ENCODE results near the gene SPATS2L. TPM values are rescaled to one million over a fixed set of nuclear protein-coding genes. Genes with fewer than 3 reads are reported as not detected.

The SPATS2L gene
- total RNA-seq, 3 donors from 2014 or later = 61.3 to 67.5 (median 64.5) TPM

GRCh38 chr2:200362202-200362917, 55.9 kb downstream of the SPATS2L start:
- DNase-seq (ENCODE audit: low spot score in 2 of 2) = no peak
- no peaks in the 10 kb centered on the region for H3K4me1 ChIP-seq
- H3K4me3 ChIP-seq = no peak overlapping the region
- H3K27me3 ChIP-seq = no peaks in the 10 kb centered on the region
- no peaks in the 10 kb centered on the region for H3K9me3 ChIP-seq
- intact Hi-C loops (cut with DNase I; ENCODE audit: low total_unique reads) = no loop called here
- H3K36me3 ChIP-seq = no peaks in the 10 kb centered on the region
- no peak overlapping the region for H3K27ac ChIP-seq
- no peak for TF ChIP-seq POLR2AphosphoS5 (IDR thresholded peaks at IDR 0.05)
- no peak for TF ChIP-seq POLR2A (IDR thresholded peaks at IDR 0.05)
- no peak for TF ChIP-seq CTCF (IDR thresholded peaks at IDR 0.05)

DNA sequence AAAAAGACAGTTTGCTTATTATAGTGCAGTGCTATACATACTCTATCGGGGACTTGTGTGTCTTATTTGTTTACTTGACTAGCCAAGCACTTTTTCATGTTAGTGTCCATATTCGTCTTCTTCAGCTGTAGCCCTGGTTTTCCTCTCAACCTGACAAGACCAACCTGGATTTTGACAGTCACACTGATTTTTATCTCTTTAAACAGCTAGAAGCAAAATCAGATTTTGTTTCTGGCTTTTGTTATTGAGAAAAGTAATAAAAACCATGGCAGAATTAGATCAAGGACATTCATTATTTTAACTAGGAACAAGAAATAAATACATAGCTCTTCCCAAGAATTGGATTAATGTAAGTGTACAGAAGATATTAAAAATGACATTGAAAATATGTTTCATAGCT, 56.8 kb downstream of the SPATS2L start:
- Histone ChIP-seq H3K4me3 (no peak overlapping the region), H3K27ac (no peak overlapping the region), H3K27me3 (no peaks in the 10 kb centered on the region), H3K36me3 (no peaks in the 10 kb centered on the region), H3K9me3 (no peaks in the 10 kb centered on the region), H3K4me1 (no peaks in the 10 kb centered on the region)
- TF ChIP-seq POLR2AphosphoS5 (IDR thresholded peaks at IDR 0.05) = no peak
- TF ChIP-seq POLR2A (IDR thresholded peaks at IDR 0.05) = no peak
- TF ChIP-seq CTCF (IDR thresholded peaks at IDR 0.05) = no peak
- no peak for DNase-seq (ENCODE audit: low spot score in 2 of 2)
- intact Hi-C loops (cut with DNase I; ENCODE audit: low total_unique reads) = no loop called here

DNA sequence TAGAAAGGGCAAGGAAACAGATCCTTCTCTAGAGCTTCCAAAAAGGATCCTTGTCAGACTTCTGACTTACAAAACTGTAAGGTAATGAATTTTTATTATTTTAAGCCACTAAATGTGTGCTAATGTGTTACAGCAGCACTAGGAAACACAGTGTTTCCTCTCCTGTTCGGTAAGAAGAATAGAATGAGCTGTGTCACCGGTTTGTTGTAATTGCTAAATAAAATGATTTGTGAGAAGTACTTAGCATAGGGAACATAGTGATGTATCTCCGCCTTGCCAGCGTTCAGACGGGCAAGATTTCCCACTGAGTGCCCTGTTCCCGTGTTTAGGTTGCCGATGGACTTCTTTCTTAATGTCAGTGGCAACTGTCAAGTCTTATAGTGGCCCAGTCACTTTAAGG, 57.6 kb downstream of the SPATS2L start:
- Histone ChIP-seq H3K4me3 (no peak overlapping the region), H3K27me3 (no peaks in the 10 kb centered on the region), H3K4me1 (no peaks in the 10 kb centered on the region), H3K36me3 (no peaks in the 10 kb centered on the region), H3K27ac (no peak overlapping the region), H3K9me3 (no peaks in the 10 kb centered on the region)
- intact Hi-C loops (cut with DNase I; ENCODE audit: low total_unique reads) = no loop called here
- no peak for DNase-seq (ENCODE audit: low spot score in 2 of 2)
- TF ChIP-seq CTCF (IDR thresholded peaks at IDR 0.05) (no peak), POLR2A (IDR thresholded peaks at IDR 0.05) (no peak), POLR2AphosphoS5 (IDR thresholded peaks at IDR 0.05) (no peak)

- TF ChIP-seq POLR2AphosphoS5 (IDR thresholded peaks at IDR 0.05) = no peak
- TF ChIP-seq POLR2A (IDR thresholded peaks at IDR 0.05) = no peak
- TF ChIP-seq CTCF (IDR thresholded peaks at IDR 0.05) = no peak
- Histone ChIP-seq H3K36me3 (no peaks in the 10 kb centered on the region), H3K4me3 (no peak overlapping the region), H3K27me3 (no peaks in the 10 kb centered on the region), H3K9me3 (no peaks in the 10 kb centered on the region), H3K27ac (no peak overlapping the region), H3K4me1 (no peaks in the 10 kb centered on the region)
- intact Hi-C loops (cut with DNase I; ENCODE audit: low total_unique reads) = no loop called here
- no peak for DNase-seq (ENCODE audit: low spot score in 2 of 2)
Measured at GRCh38 chr2:200364620-200365019, 58.1 kb downstream of the SPATS2L start.

DNA sequence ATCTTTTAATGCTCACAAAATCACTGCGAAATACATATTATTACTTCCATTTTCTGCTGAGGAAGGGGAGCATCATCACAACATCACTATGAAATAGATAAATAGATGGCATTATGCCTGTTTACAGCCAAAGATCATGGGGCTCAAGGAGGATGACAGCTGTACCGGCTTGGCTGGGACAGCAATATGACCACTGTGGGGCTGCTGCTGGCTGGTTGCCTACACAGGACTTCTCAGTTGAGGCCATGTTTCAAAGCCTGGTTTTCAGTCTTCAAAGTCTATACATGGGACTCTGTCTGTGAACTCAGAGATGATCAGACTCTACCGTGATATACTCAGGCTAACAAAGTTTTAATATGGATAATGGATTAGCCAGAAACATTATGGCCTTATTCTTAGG, 58.7 kb downstream of the SPATS2L start:
- no peaks in the 10 kb centered on the region for H3K9me3 ChIP-seq
- intact Hi-C loops (cut with DNase I; ENCODE audit: low total_unique reads) = no loop called here
- no peak for TF ChIP-seq POLR2AphosphoS5 (IDR thresholded peaks at IDR 0.05)
- no peak for TF ChIP-seq POLR2A (IDR thresholded peaks at IDR 0.05)
- TF ChIP-seq CTCF (IDR thresholded peaks at IDR 0.05) = no peak
- no peaks in the 10 kb centered on the region for H3K4me1 ChIP-seq
- no peak for DNase-seq (ENCODE audit: low spot score in 2 of 2)
- H3K36me3 ChIP-seq = no peaks in the 10 kb centered on the region
- H3K27me3 ChIP-seq = no peaks in the 10 kb centered on the region
- H3K4me3 ChIP-seq = no peak overlapping the region
- no peak overlapping the region for H3K27ac ChIP-seq

All from breast epithelium (tissue), 4 donors.